HL-60 (cell line): ENCODE data around the gene TMEM233.

Experiments used
- DNase-seq, 2 experiments: peaks; one replicate each; pipeline ENCODE4 v3.0.0-alpha.2; 2010 to 2020; ENCODE audit warnings: low read depth in 1 of 2, low spot score in 1 of 2
- H3K27ac ChIP-seq: fragments of 250-450 bp; sonication (Bioruptor Pico); replicated peaks from 2 replicates; pipeline ENCODE4 v1.5.1; 2020; ENCODE audit warnings: mild to moderate bottlenecking, moderate library complexity
- H3K27me3 ChIP-seq: fragments of 250-450 bp; sonication (Bioruptor Pico); 2 replicates; pipeline ENCODE4 v1.5.1; 2021; ENCODE audit warnings: mild to moderate bottlenecking, moderate library complexity; ENCODE audit not compliant: insufficient read depth, poor library complexity, severe bottlenecking
- H3K4me3 ChIP-seq: replicated peaks from 2 replicates; pipeline ENCODE4 v1.5.1; 2011; ENCODE audit warnings: mild to moderate bottlenecking, control low read depth, low read length; ENCODE audit not compliant: insufficient read depth
- CTCF ChIP-seq: IDR thresholded peaks from one replicate; pipeline ENCODE4 v1.5.1; 2011; ENCODE audit warnings: low read length, control low read depth, inconsistent platforms; ENCODE audit not compliant: insufficient read depth
- GABPA ChIP-seq: IDR thresholded peaks from 2 replicates; pipeline ENCODE4 v1.6.1; 2012; ENCODE audit warnings: low read depth
- POLR2AphosphoS5 ChIP-seq: IDR thresholded peaks from 2 replicates; pipeline ENCODE4 v1.6.1; 2012; ENCODE audit warnings: low read depth
- SPI1 ChIP-seq: IDR thresholded peaks from 2 replicates; pipeline ENCODE4 v1.6.1; 2012; ENCODE audit warnings: low read depth, mild to moderate bottlenecking, borderline replicate concordance
- TF ChIP-seq, protein P1 (sequence below): IDR thresholded peaks from 2 replicates; pipeline ENCODE4 v1.6.1; 2012; ENCODE audit warnings: low read depth; ENCODE audit not compliant: insufficient replicate concordance

The TMEM233 gene

DNA sequence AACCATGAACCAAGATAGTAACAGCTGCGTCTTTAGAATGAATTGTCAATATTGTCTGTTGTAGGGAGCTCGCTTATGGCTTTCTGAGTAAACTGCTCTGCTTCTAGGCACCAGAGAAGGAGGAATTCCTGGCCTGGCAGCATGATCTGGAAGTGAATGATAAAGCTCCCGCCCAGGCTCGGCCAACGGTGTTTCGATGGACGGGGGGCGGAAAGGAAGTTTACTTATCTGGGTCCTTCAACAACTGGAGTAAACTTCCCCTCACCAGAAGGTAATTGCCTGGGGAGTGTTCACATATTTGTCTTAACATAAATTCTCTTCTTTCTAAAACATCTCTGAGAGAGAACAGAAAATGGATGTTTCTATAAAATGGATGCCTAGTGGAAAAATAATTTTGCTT lies 78.6 kb downstream of the TMEM233 start:
- TF ChIP-seq GABPA = no peak
- no peak for TF ChIP-seq CTCF
- TF ChIP-seq SPI1 = no peak
- TF ChIP-seq POLR2AphosphoS5 = no peak
- TF ChIP-seq, protein P1, sequence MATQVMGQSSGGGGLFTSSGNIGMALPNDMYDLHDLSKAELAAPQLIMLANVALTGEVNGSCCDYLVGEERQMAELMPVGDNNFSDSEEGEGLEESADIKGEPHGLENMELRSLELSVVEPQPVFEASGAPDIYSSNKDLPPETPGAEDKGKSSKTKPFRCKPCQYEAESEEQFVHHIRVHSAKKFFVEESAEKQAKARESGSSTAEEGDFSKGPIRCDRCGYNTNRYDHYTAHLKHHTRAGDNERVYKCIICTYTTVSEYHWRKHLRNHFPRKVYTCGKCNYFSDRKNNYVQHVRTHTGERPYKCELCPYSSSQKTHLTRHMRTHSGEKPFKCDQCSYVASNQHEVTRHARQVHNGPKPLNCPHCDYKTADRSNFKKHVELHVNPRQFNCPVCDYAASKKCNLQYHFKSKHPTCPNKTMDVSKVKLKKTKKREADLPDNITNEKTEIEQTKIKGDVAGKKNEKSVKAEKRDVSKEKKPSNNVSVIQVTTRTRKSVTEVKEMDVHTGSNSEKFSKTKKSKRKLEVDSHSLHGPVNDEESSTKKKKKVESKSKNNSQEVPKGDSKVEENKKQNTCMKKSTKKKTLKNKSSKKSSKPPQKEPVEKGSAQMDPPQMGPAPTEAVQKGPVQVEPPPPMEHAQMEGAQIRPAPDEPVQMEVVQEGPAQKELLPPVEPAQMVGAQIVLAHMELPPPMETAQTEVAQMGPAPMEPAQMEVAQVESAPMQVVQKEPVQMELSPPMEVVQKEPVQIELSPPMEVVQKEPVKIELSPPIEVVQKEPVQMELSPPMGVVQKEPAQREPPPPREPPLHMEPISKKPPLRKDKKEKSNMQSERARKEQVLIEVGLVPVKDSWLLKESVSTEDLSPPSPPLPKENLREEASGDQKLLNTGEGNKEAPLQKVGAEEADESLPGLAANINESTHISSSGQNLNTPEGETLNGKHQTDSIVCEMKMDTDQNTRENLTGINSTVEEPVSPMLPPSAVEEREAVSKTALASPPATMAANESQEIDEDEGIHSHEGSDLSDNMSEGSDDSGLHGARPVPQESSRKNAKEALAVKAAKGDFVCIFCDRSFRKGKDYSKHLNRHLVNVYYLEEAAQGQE = no peak

GRCh38 chr12:119673634-119674033 lies 80.1 kb downstream of the TMEM233 start:
- TF ChIP-seq GABPA (no peak), CTCF (no peak), POLR2AphosphoS5 (no peak), SPI1 (no peak)
- TF ChIP-seq, protein P1 = no peak
- no peak overlapping the region for H3K27ac ChIP-seq
- no peaks in the 10 kb centered on the region for H3K27me3 ChIP-seq
- no peak overlapping the region for H3K4me3 ChIP-seq
- DNase-seq = no peak

More for the DNA sequence above, 78.6 kb downstream of the TMEM233 start:
- Histone ChIP-seq H3K4me3 (no peak overlapping the region), H3K27ac (no peak overlapping the region), H3K27me3 (no peaks in the 10 kb centered on the region)
- DNase-seq = no peak

GRCh38 chr12:119674560-119674959 lies 81.0 kb downstream of the TMEM233 start:
- H3K4me3 ChIP-seq = no peak overlapping the region
- no peak for DNase-seq
- no peak overlapping the region for H3K27ac ChIP-seq
- no peak for TF ChIP-seq POLR2AphosphoS5
- no peak for TF ChIP-seq CTCF
- no peak for TF ChIP-seq GABPA
- TF ChIP-seq, protein P1 = no peak
- TF ChIP-seq SPI1 = no peak
- H3K27me3 ChIP-seq = no peaks in the 10 kb centered on the region
